Iris pigment epithelial cell (primary cell): ENCODE results near the gene DNAAF3.
"Not testable (repeated sequence)": the region's sequence is repeated elsewhere in the genome, so short reads cannot be mapped to it uniquely, and the experiment has no call there.

ENCODE experiments used
- DNase-seq: peaks from one replicate; pipeline ENCODE4 v3.0.0-alpha.2; 2011; ENCODE audit warnings: low read depth

The DNAAF3 gene

DNA sequence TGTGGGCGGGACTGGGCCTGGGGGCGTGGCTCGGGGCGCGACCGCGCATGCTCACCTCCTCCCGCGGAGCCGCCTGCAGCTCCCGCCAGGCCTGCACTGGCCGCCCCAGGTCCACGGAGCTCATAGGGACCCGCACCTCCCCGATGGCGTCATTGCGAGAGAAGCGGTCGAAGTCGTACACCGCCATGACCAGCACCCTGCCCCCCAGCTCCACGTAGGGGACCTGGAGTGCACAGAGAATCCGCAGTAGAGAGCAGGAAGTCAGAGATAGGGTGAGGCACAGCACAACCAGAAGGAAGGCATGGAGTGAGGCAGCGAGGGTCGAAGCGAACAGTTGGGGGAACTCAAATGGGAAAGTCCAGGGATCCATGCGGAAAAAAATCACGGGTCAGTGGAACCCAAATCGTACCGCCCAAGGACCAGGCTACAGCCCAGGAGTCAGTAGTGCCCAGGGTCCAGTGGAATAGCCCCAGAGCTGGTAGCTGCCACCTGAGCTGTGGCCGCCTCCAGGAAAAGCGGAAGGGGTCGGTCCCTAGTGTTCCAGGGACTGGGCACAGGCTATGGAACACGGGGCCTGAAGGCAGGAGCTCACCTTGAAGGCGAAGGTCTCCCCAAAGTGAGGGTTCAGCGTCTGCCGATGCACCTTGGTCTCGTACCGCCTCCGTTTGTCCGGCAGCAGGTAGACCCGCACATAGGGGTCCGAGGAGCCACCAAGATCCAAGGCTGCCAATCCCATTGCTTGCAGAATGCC, 8.9 kb upstream of the DNAAF3 start:
- no peak for DNase-seq

DNA sequence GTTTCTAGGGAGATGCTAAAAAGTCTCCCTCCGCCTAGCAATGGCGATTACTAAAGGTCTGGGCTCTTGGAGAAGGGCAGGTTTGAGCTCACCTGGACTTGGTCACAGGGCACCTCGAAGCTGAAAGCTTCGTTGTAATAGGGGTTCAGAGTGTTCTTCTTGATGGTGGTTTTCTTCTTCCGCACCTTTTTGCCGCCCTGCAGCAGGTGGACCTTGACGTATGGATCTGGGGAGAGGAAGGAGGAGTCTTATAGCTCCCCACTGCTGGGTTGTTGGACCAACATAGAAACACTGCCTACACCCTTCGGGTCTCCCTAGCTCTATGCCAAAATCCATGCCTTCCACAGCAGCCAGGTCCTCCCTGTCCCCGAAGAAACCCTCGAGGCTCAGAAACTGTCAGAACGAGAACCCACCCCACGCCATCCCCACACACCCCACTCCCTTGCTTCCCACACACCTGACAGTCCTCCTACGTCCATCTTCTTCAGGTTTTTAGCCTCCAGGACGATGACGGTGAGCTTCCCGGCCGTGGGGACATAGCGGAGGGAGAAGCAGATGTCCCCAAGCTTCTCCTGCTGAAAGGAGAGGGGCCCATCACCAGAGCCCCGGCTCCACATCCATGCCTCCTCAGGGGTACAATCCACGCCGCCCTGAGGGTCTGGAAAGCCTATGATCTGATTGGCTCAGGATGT, 8.2 kb upstream of the DNAAF3 start:
- no peak for DNase-seq

DNA sequence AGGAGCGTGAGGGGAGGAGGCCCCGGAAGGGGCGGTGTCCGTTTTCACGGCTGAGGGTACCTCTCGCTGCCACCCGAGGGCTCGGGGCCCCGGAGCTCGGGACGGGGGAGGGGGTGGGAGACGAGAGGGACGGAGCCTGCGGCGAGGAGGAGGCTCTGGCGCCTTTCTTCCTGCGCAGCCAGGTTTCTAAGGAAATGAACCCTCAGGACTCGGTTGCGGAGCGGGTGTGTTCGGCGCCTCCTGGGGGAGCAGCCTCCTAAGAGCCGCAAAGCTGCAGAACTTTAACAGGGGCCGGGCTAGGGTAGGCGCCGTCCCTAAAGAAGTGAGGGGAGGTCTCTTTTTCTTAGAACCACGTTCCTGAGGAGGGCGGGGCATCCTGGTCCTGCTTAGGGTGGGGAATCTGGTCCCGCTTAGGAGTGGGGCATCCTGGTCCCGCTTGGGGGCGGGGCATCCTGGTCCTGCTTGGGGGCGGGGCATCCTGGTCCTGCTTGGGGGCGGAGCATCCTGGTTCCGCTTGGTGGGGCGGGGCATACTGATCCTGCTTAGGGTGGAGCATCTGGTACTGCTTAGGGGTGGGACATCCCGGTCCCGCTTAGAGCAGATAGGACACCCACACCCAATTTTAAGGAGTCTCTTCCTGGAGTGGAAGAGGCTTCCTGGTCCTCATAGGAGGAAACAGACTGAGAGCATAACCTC, 7.4 kb upstream of the DNAAF3 start:
- DNase-seq: peak; percentile 78

DNA sequence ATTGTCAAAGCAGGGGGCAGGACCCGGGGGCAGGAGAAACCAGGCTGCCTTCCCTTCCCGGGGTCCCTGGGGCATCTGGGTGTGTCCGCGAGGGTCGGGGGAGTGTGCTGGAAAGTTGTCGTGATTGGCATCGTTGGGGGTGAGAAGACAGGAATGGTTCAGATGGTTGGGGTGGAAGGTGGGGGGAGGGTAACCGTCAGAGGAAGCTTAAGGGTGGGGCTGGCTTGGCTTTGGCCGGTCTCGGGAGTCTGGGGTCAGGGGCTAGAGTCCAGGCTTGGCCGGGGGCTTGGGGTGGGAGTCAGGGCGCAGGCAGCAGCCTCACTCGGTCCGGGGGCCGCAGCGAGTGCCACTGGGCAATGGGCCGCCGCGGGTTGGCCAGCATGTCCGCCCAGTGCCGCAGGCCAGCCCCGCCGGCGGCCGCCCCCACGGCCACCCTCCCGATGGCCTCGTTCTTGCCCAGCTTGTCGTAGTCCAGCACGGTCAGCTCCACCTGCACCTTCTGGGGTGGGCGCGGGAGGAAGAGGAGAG, 6.8 kb upstream of the DNAAF3 start:
- no peak for DNase-seq

DNA sequence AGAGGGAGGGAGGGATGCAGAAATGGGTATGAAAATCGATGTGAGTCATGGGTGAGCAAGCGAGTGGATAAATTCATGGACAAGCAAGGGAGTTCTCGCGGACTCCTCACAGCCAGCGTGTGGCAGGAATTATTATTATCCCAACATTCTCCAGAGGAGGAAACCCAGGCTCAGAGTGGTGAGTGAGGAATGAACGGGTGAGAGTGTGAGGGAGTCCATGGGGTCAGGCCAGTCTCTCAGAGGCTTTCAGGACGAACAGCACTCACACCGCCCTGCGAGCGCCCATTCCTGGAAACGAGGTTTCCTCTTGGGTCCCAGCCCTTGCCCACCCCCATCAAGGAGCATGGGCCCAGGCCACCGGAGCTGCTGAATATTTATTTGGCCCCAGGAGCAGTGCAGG, 6.3 kb upstream of the DNAAF3 start:
- DNase-seq: peak; percentile 58

DNA sequence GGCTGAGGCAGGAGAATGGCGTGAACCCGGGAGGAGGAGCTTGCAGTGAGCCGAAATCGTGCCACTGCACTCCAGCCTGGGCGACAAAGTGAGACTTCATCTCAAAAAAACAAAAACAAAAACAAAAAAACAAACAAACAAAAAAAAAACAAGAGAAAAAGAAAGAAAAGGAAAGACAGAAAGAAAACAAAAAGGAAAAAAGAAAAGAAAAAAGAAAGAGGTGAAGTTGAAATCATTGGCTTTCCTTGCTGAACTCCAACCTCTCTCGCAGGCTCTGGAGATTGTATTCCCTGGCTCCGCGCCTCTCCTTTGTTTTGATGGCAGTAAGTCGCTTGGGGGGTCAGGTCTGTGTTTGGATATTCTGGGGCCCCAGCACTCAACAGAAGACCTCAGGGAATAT, 5.9 kb upstream of the DNAAF3 start:
- not testable (repeated sequence) for DNase-seq

DNA sequence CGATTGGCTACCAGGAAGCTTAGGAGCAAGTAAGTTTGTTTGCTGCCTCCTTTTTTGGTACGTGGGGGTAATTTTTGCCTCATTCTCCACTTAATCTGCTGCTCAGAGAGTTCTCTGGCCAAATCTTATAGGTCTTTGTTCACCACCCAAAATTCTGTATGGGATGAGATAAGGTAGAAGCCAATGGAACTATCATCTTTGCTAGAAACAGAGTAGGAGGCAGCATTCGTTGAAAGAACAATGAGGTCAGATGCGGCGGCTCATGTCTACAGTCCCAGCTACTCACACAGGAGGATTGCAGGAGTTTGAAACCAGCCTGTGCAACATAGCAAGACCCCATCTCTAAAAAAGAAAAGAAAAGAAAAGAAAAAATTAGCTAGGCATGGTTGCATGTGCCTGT, 5.0 kb upstream of the DNAAF3 start:
- DNase-seq: no peak

DNA sequence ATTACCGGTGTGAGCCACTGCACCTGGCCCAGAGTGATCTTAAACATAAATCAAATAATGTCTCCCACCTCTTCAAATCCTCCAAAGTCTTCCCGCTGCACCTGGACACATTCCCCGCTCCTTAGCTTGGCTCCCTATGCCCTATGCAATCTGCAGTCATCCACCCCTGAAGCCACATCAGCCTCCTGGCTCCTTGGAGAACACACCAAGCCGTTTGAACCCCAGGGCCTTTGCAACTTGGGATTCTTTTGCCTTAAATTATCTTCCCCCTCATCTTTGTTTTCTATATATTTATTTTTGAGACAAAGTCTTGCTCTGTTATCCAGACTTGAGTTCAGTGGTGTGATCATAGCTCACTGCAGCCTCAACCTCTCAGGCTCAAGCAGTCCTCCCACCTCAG, 2.7 kb upstream of the DNAAF3 start:
- DNase-seq: no peak

DNA sequence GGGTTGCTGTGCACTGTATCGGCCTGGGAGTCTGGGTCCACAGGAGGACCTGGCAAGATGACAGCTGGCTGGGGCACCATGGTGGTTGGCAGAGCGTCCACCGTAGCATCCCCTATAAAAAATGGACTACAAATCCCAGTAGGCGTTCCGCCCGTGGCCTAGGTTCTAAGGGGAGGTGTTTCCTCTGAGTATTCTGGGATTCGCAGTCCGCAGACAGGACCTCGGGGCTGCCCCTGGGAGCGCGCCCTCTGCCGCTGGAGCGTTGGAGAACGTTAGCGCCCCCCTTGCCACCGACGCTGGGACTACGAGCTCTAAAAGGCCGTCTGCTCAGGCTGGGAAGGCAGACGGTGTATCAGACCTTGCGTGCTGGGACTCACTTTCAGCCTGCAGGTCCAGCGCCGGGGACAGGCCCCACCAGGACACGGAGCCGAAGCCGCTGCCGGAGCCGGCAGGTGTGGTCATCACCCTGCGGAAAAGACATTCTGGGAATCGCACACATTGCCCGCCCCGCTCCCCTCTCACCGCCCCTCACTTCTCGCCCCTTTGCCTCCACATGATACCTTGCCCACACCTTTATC, 372 bp downstream of the DNAAF3 start:
- peak; percentile 83 for DNase-seq

DNA sequence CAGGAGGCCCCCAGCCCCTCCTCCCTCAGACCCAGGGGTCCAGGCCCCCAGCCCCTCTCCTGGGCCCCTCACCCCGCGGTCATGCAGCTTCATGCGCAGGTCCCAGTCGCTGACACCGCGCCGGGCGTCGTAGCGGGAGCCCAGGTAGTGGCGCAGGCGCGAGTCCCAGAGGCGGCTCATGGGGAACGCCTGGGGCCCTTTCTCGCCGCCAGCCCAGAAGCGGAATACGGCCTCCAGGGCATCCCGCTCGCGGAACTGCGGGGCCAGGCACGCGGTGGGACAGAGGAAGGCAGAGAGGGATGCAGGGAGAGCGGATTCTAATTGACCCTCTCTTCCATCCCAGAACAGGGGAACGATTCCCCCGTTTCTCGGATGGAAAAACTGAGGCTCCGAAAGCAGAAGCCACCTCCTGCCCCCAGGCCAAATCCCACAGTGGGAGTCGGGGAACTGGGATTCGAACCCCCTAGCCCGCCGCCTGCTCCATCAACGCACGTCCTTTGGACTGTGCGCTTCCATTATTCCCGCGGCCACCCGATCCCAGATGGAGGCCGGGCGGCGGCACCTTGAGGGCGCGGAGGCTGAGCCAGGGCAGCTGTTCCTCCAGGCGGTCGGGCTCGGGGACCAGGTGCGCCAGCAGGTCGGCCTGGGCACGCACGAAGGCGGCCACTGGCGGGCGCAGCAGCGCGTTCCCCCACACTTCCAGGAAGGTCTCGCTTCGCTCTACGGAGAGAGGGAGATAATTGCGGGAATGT, 4.7 kb downstream of the DNAAF3 start:
- DNase-seq: no peak

DNA sequence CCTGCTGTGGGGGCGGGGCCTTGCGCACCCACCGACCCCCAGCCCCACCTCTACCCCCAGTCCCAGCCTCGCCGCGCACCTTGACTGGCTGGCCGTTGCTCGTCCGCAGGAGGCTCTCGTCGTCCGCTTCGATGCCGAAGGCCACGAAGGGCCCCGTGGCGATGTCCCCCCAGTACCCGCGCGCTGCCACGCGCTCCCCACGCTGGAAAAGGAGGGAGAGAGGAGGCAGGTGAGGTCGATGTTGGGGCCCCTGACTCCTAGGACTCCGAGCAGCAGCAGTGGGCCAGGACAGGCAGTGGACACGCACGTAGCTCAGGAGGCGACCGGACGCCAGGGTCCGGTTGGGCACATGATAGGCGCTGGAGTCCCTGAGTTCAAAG, 5.4 kb downstream of the DNAAF3 start:
- no peak for DNase-seq

DNA sequence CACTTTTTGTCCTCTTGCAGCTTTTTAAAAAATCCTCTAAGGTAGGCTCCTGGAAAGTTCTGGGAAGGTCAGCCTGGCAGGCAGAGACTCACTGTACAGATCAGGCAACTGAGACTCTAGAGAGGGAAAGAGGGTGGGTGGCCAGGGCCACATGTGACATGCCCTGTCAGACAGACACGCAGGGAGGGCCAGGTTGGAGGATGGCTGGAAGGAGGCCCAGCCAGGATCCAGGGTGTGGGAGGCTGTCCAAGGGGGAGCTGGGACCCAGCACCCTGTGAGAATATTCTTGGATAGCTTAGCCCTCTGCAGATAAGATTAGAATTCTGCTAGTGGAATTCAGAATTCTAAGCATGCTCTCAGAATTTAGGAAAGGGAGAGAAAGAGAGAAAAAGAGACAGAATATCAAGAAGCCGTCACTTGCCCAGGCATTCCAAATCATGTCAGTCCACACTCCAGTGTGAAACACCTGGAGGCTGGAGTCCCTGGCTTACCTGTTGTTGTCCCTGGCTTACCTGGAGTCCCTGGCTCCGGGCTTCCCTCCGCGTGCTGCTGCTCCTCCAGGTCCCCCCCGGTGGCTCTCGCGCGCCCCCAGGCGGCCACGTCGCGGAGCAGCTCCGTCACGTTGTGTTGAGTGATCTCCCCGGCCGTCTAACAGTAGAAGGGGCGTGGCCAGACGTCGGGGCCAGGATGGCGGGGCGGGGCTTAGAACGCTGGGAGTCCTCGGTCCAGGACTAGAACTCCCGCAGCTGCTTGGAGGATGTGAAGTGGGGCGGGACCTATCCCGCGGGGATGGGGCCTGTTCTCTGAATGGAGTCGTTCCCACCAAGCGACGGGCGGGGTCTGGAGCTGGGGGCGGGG, 6.1 kb downstream of the DNAAF3 start:
- DNase-seq: peak; percentile 79

DNA sequence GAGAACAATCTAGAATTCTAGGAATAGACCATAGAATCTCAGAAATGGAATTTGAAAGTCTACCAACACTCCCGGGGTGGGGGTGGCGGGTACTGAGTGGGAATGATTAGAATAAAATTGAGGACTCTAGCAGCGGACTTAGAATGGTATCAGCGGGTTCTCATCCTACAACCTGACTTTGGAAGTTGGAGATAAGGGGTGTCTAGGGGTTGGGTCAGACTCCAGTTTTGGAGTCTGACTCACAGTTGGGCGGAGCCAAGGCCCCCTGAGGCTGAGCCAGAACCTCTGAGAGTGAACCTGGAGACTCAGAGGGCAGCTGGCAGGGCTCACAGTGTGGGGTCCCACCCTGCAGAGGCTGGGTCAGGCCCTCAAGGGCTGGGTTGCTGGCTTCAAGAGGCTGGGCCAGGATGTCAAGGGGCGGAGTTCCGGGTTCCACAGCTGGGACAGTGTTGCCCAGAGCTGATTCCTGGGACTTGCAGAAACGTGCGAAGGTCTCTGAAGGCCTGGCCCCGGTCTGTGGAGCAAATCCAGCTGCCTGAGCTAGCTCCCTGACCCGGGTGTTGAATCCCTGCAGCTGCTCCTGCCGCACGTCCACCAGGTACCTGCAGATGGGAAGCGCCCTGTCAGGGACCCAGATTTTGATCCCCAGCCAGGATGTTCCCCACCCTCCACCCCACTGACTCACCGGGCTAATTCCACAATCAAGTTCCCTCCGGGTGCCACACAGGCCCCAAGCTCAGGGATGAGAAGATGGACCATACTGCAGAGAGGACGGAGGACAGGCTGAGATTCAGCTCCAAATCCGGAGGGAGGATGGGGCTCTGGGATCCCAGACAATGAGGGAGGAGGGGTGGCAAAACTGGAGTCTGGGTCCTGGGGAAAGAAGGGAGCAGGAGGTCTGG, 7.3 kb downstream of the DNAAF3 start:
- DNase-seq: no peak

DNA sequence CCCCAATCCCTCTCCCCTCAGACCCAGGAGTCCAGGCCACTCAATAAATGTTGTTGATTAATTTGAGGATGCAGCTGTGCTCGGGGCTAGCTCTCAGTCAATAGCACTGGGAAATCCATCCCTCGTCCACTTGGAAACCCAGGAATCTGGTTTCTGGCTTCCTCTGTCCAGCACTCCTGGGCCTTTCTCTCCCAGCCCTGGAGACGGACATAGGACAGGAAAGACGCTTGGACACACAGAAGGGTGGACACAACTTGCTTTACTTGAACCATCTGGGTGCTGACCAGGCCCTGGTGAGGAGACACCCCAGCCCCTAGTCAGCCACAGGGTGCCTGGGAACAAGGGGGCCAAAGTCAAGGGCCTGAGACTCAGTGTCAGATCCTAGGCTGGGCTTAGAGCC, 8.0 kb downstream of the DNAAF3 start:
- DNase-seq: no peak

DNA sequence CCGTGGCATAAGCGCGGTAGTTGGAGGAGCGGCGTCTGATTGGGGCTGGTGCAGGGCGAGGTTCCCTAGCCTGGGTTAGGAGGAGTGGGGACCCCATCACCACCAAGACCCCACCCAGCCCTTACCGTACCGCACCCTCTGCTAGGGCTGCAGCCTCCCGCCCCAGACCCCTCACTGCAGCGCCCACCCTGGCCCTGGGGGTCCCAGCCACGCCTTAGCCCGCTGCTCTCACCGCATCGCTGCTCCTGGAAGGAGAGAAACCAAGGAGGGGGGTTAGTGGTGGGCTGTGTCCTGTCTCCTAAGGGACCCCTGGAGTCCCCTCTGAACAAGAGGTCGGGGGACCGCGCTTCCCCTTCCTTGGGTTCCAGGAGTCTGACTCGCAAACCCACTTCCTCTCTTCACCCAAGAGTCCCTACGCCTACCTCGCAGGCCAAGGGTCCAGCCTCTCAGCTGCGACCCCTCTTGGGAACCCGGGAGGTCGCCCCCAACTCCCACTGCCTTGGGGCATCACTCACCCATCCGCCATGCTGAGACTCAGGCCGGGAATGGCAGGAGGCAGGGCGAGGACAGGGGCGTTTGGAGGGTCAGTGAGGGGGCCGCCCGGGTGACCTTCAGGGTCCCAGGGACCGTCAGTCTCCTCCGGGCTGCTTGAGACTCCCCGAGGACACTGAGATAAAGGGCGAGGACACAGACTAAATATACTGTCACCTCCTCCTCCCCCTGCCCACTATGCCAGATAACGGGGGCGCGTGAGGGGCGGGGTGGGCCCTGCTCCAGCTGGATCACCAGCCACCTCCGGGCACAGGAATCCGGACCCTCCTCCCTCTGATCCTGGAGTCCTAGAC, 9.1 kb downstream of the DNAAF3 start, which contains the start of gene TNNI3:
Gene TNNI3, minus strand, starts transcription at position 669 of the 845 bp plus-strand sequence. Its CDS starts 143 bp downstream, at position 526.
- DNase-seq: no peak

DNA sequence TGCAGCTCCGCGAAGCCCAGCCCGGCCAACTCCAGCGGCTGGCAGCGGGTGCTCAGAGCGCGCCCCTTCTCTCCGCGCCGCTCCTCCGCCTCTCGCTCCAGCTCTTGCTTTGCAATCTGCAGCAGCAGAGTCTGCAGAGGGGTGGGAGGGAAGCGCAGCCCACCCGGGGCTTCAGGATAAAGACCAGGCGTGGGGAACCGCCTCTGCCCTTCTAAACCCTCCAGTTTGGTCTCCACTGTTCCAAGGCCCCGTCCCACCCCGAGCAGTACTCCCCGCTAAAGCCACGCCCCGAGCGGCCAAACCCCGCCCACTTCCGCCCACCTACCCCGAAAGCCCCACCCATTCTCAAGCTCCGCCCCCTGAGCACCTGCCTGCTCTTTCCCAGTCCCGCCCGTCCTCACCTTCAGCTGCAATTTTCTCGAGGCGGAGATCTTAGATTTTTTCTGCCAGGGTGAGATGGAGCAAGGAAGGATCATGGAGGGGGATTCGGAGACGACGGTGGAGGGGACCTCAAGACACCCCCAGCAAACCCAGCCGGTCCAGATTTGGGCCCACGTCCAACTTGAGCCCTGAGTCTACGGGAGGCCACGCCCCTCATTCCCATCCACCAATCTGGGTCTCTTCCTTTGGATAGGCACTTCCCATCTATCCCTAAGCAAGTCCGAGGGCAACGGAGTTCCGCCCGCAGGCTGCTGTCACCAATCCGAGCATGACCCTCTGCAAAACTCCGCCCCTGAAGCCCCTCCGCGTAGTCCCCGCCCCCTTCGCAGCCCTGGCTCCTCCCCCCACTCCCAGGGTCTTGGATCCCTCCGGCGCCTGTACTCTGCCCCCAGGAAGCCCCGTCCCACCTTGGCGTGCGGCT, 10.0 kb downstream of the DNAAF3 start:
- DNase-seq: peak; percentile 75

DNA sequence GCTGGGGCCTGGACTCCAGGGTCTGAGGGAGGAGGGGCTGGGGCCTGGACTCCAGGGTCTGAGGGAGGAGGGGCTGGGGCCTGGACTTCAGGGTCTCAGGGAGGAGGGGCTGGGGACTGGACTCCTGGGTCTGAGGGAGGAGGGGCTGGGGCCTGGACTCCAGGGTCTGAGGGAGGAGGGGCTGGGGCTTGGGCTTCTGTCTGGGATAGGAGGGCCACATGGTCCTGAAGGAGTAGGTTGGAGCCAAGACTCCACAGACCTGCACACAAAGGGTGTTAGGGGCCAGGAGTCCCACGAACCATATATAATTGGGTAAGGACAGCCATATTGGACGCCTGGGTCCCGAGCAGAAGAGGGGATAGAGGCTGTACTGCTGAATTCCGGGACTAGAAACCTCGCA, 10.6 kb downstream of the DNAAF3 start:
- not testable (repeated sequence) for DNase-seq
